GM19372 (cell line): ENCODE data around the gene COMTD1.
"Not testable (repeated sequence)": the region's sequence is repeated elsewhere in the genome, so short reads cannot be mapped to it uniquely, and the experiment has no call there.

Experiments
- ATAC-seq: cut with Tn5 transposase; IDR thresholded peaks from one replicate; pipeline ENCODE4 v1.9.1; 2021; ENCODE audit warnings: mild to moderate bottlenecking, low read depth, moderate library complexity; ENCODE audit not compliant: unreplicated experiment

Gene COMTD1

GRCh38 chr10:75199949-75200348 is 35.8 kb downstream of the COMTD1 start:
- ATAC-seq = not testable (repeated sequence)

- no peak for ATAC-seq
Measured at GRCh38 chr10:75197906-75198305, 37.9 kb downstream of the COMTD1 start.

- ATAC-seq = no peak
Measured at GRCh38 chr10:75197066-75197465, 38.7 kb downstream of the COMTD1 start.

GRCh38 chr10:75195035-75195763 is 40.6 kb downstream of the COMTD1 start:
- ATAC-seq = no peak

- not testable (repeated sequence) for ATAC-seq
Measured at GRCh38 chr10:75194625-75195024, 41.1 kb downstream of the COMTD1 start.

- ATAC-seq = no peak
Measured at GRCh38 chr10:75191821-75192568, 43.8 kb downstream of the COMTD1 start.

GRCh38 chr10:75189266-75190096 is 46.3 kb downstream of the COMTD1 start:
- no peak for ATAC-seq

- ATAC-seq = not testable (repeated sequence)
Measured at GRCh38 chr10:75188522-75188921, 47.2 kb downstream of the COMTD1 start.

- no peak for ATAC-seq
Measured at GRCh38 chr10:75187961-75188426, 47.8 kb downstream of the COMTD1 start.

- ATAC-seq = no peak
Measured at GRCh38 chr10:75186310-75186709, 49.4 kb downstream of the COMTD1 start.
